ENCODE measurements around the gene PPIH. TPM values are rescaled to one million over a fixed set of nuclear protein-coding genes. Genes with fewer than 3 reads are reported as not detected.
"Not testable (repeated sequence)": the region's sequence is repeated elsewhere in the genome, so short reads cannot be mapped to it uniquely, and the experiment has no call there.

The PPIH gene
- total RNA-seq, 4 donors from 2014 or later: 12.5 to 17.2 (median 15.0) TPM

DNA sequence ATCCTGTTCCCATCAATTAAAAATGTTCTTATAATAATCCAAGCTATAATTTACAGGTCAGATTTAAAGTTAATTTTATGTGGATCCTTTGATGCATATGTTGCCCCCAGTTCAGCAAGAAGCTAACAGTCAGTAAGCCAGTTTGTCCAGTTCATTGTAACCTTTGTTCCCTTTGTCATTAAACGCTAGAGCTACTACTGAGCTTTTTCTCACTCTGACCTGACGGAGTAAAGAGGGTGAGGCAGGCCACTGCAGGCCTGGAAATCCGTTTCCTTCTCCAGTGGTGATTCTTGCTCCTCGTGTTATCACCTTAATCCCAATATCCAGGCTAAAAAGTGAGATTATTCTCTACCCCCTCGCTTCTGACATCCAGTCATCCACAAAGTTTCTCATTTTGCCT lies 34.2 kb downstream of the PPIH start:
- 50% methylated on average over 5 of the region's 5 CpGs for WGBS
- H3K27ac ChIP-seq (replicated peaks in 1 of 4): no peak overlapping the region
- no peak for TF ChIP-seq POLR2A (IDR thresholded peaks at IDR 0.05; ENCODE audit: low read depth)
- no peak for TF ChIP-seq POLR2AphosphoS5 (IDR thresholded peaks at IDR 0.05)
- no peak for TF ChIP-seq EP300 (IDR thresholded peaks at IDR 0.05)
- TF ChIP-seq, protein P1, sequence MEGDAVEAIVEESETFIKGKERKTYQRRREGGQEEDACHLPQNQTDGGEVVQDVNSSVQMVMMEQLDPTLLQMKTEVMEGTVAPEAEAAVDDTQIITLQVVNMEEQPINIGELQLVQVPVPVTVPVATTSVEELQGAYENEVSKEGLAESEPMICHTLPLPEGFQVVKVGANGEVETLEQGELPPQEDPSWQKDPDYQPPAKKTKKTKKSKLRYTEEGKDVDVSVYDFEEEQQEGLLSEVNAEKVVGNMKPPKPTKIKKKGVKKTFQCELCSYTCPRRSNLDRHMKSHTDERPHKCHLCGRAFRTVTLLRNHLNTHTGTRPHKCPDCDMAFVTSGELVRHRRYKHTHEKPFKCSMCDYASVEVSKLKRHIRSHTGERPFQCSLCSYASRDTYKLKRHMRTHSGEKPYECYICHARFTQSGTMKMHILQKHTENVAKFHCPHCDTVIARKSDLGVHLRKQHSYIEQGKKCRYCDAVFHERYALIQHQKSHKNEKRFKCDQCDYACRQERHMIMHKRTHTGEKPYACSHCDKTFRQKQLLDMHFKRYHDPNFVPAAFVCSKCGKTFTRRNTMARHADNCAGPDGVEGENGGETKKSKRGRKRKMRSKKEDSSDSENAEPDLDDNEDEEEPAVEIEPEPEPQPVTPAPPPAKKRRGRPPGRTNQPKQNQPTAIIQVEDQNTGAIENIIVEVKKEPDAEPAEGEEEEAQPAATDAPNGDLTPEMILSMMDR (IDR thresholded peaks at IDR 0.05): no peak
- intact Hi-C loops (cut with DNase I): no loop called here
- no peaks in the 10 kb centered on the region for H3K27me3 ChIP-seq
- no peak overlapping the region for H3K4me3 ChIP-seq
- no peak for DNase-seq (ENCODE audit: extremely low spot score)
- peaks cover 41 to 66% (median 62%) of the 10 kb centered on the region in 4 donors for H3K4me1 ChIP-seq
- H3K36me3 ChIP-seq: peaks cover 13 to 35% (median 27%) of the 10 kb centered on the region in 4 donors
- H3K9me3 ChIP-seq: no peaks in the 10 kb centered on the region

DNA sequence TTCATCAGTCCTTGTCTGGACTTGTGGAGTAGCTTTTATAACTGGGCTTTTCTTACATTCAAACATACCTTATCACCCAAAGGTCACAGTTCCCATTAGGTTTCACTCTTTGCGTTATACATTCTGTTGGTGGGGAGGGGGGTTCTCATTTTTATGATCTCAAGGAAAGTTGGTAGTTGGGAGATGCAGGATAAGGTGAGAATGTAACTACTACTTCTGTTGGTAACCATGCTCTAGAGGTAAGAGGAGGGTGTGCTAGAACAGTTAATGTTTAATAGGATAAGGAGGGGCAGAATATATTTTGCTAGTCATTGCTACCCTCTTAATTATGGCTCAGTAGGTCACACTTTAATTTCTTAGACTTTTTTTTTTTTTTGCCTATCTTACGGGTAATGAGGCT lies 34.7 kb downstream of the PPIH start:
- peaks cover 38 to 61% (median 57%) of the 10 kb centered on the region in 4 donors for H3K4me1 ChIP-seq
- H3K4me3 ChIP-seq: no peak overlapping the region
- no peaks in the 10 kb centered on the region for H3K27me3 ChIP-seq
- no peak for DNase-seq (ENCODE audit: extremely low spot score)
- 90% methylated on average over 2 of the region's 2 CpGs for WGBS
- no peaks in the 10 kb centered on the region for H3K9me3 ChIP-seq
- no peak overlapping the region for H3K27ac ChIP-seq (replicated peaks in 1 of 4)
- no peak for TF ChIP-seq EP300 (IDR thresholded peaks at IDR 0.05)
- TF ChIP-seq POLR2AphosphoS5 (IDR thresholded peaks at IDR 0.05): no peak
- peaks cover 17 to 40% (median 29%) of the 10 kb centered on the region in 4 donors for H3K36me3 ChIP-seq
- intact Hi-C loops (cut with DNase I): no loop called here

DNA sequence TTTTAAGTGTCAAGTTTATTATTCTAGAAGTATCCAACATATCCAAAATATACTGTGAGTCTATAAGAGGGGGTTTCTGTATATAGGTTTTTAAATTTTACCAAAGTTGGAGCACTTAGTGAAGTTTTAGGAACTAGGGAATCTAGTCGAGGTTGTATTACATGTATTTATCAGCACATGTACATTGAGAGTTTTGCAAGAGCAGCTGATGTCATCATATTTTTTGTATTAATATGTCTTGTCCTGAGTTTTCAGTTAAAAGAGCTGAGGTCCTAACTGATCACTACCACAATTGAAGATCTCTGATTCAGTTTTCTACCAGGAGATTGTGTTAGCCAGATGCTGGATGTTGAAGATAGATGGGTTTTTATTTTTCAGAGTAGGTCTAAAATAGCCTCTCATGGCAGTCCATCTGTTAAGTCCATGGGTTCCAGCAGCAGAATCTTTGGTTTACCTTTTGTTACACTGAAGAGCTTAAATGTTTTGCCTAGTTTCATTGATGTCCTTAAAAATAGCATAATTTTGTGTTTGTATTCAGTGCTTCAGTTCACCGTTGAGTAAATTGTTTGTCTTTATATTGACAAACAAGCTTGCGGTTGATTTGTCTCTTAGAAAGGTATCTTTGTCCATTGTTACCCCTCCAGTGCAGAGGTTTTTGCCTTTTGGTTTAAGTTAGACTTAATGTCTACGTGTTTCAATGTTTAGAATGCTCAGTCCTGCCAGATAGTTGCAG lies 40.0 kb downstream of the PPIH start:
- Histone ChIP-seq H3K4me1 (peaks cover 0 to 12% (median 5%) of the 10 kb centered on the region in 4 donors), H3K27me3 (no peaks in the 10 kb centered on the region), H3K36me3 (peaks cover 58 to 93% (median 79%) of the 10 kb centered on the region in 4 donors), H3K27ac (replicated peaks in 1 of 4) (no peak overlapping the region), H3K9me3 (peaks cover 0 to 3% (median 0%) of the 10 kb centered on the region in 4 donors), H3K4me3 (no peak overlapping the region)
- DNase-seq (ENCODE audit: extremely low spot score): no peak
- TF ChIP-seq EP300 (IDR thresholded peaks at IDR 0.05): no peak
- TF ChIP-seq, protein P1 (IDR thresholded peaks at IDR 0.05): no peak
- no peak for TF ChIP-seq POLR2AphosphoS5 (IDR thresholded peaks at IDR 0.05)
- TF ChIP-seq POLR2A (IDR thresholded peaks at IDR 0.05; ENCODE audit: low read depth): no peak
- intact Hi-C loops (cut with DNase I): no loop called here
- 92% methylated on average over 4 of the region's 4 CpGs for WGBS

DNA sequence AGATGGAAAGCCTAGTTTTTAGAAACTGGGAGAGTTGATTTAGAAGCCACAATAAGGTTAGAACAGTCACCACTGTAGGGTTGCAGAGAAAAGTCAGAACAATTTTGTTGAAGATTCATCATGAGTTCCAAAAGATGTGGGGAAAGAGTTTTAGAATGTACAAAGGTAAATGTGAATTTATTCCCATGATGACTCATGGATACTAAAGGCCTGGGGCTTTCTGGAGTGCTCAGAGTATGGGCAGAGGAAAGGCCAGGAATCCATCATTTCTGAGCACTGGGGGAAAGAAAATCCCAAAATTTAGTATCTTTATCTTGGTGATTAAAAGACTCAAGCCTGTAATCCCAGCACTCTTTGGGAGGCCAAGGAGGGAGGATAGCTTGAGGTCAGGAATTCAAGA lies 41.8 kb downstream of the PPIH start:
- H3K27ac ChIP-seq (replicated peaks in 1 of 4): no peak overlapping the region
- H3K36me3 ChIP-seq: peaks cover 72 to 100% (median 91%) of the 10 kb centered on the region in 4 donors

DNA sequence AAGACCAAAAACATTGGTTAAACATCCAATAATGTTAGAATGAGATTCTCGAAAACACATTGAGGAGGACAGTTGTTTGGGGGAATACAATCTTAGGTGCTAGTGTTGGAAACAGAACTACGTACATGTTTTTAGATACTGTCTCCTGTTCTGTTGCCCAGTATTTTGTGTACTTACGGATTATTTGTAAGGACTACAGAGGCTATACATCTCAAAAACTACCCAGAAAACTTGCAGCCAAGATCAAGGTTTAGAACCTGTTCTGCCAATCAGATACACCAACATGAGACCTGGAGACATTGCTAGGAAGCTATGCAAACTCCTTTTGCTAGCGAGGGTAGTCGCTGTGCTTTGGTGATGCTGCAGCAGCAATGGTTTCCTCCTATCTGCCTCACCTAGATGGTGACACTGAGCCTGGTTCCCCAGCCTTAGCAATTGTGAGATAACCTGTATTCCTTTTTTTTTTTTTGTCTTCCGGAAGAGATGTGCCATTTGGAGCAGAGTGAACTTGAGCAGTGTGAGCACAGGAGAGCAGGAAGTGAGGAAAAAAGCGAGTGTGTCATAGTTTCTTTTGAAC lies 45.8 kb downstream of the PPIH start:
- H3K27me3 ChIP-seq: no peaks in the 10 kb centered on the region
- no peaks in the 10 kb centered on the region for H3K4me1 ChIP-seq
- TF ChIP-seq EP300 (IDR thresholded peaks at IDR 0.05) (no peak), POLR2A (IDR thresholded peaks at IDR 0.05; ENCODE audit: low read depth) (no peak), POLR2AphosphoS5 (IDR thresholded peaks at IDR 0.05) (no peak)
- TF ChIP-seq, protein P1 (IDR thresholded peaks at IDR 0.05): no peak
- no peak for DNase-seq (ENCODE audit: extremely low spot score)
- H3K4me3 ChIP-seq: no peak overlapping the region
- peaks cover 44 to 95% (median 76%) of the 10 kb centered on the region in 4 donors for H3K36me3 ChIP-seq
- 91% methylated on average over 7 of the region's 7 CpGs for WGBS
- H3K27ac ChIP-seq (replicated peaks in 1 of 4): no peak overlapping the region
- intact Hi-C loops (cut with DNase I): no loop called here
- no peaks in the 10 kb centered on the region for H3K9me3 ChIP-seq

More for the DNA sequence above, 41.8 kb downstream of the PPIH start:
- Histone ChIP-seq H3K4me1 (no peaks in the 10 kb centered on the region), H3K9me3 (peaks cover 0 to 3% (median 0%) of the 10 kb centered on the region in 4 donors), H3K4me3 (no peak overlapping the region), H3K27me3 (no peaks in the 10 kb centered on the region)
- intact Hi-C loops (cut with DNase I): no loop called here
- DNase-seq (ENCODE audit: extremely low spot score): no peak
- TF ChIP-seq EP300 (IDR thresholded peaks at IDR 0.05): no peak
- no peak for TF ChIP-seq POLR2A (IDR thresholded peaks at IDR 0.05; ENCODE audit: low read depth)
- TF ChIP-seq POLR2AphosphoS5 (IDR thresholded peaks at IDR 0.05): no peak
- TF ChIP-seq, protein P1 (IDR thresholded peaks at IDR 0.05): no peak

DNA sequence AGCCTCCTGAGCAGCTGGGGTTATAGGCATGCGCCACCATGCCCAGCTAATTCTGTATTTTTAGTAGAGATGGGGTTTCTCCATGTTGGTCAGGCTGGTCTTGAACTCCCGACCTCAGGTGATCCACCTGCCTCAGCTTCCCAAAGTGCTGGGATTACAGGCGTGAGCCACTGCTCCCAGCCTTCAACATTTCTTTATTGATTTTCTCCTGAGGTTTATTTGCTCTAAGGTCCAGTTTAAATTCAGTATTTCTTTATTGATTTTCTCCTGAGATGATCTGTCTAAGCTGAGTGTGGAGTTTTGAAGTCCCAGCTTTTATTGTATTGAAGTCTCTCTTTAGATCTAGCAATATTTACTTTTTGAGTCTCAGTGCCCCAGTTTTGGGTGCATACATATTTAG lies 54.6 kb downstream of the PPIH start:
- H3K4me3 ChIP-seq; H3K27me3 ChIP-seq; H3K4me1 ChIP-seq; DNase-seq (ENCODE audit: extremely low spot score); H3K27ac ChIP-seq (replicated peaks in 1 of 4); intact Hi-C loops (cut with DNase I): not testable (repeated sequence)
- whole genome bisulfite sequencing: 94% methylated on average over 3 of the region's 3 CpGs
- H3K9me3 ChIP-seq: peaks cover 0 to 11% (median 7%) of the 10 kb centered on the region in 4 donors
- H3K36me3 ChIP-seq: peaks cover 0 to 42% (median 25%) of the 10 kb centered on the region in 4 donors
